Esophagus muscularis mucosa (tissue), 4 donors: ENCODE data around the gene COL7A1.

Source experiments
- EP300 ChIP-seq: sonication (generic); formaldehyde crosslinking; IDR thresholded peaks from one replicate; pipeline ENCODE4 v1.6.1; 2017; ENCODE audit warnings: antibody characterized with exemption
- POLR2A ChIP-seq: fragments of 450-650 bp; IDR thresholded peaks from one replicate; pipeline ENCODE4 v1.6.1; 2017; ENCODE audit warnings: antibody characterized with exemption, moderate library complexity, mild to moderate bottlenecking, low read depth
- POLR2AphosphoS5 ChIP-seq, 2 donors: sonication (generic); formaldehyde crosslinking; IDR thresholded peaks; one replicate each; pipeline ENCODE4 v1.6.1; 2017; ENCODE audit warnings: antibody characterized with exemption in 2 of 2
- TF ChIP-seq, protein P1 (sequence below), 3 experiments: fragments of 200-600 bp in 2 of 3; fragments of 450-650 bp in 1 of 3; sonication (generic) in 2 of 3; IDR thresholded peaks; one replicate each; pipeline ENCODE4 v1.5.1; 2017 to 2019; ENCODE audit warnings: antibody characterized with exemption in 3 of 3, mild to moderate bottlenecking in 2 of 3, moderate library complexity in 1 of 3

DNA sequence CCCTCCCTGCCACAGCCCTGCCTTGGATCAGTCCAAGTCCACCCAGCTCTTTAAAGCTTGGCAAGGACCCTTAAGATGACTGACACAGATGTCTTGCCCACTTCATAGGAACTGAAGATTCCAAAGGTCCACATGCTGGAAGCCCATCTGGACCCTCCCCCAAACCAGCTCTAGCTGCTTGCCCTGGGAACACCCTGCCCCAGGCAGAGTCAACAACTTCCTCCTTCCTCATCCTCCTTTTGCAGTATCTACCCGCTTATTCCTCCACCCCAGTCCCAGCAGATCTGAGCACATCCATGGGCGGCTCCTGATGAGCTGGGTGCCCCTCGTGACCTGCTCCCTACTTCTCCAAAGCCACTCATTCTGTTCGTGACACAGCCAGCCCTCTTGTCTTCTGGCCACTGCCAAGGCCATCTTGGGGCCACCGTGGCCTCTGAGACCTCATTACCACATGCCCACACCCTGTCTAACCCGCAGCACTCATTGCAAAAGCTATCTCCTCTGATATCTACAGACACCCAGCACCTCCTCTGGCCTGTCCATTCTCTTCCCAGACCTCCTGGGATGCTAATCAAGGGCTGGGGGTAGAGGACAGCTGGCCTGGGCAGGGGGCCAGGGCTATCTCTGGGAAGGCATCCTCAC is 36.5 kb downstream of the COL7A1 start:
- TF ChIP-seq, protein P1, sequence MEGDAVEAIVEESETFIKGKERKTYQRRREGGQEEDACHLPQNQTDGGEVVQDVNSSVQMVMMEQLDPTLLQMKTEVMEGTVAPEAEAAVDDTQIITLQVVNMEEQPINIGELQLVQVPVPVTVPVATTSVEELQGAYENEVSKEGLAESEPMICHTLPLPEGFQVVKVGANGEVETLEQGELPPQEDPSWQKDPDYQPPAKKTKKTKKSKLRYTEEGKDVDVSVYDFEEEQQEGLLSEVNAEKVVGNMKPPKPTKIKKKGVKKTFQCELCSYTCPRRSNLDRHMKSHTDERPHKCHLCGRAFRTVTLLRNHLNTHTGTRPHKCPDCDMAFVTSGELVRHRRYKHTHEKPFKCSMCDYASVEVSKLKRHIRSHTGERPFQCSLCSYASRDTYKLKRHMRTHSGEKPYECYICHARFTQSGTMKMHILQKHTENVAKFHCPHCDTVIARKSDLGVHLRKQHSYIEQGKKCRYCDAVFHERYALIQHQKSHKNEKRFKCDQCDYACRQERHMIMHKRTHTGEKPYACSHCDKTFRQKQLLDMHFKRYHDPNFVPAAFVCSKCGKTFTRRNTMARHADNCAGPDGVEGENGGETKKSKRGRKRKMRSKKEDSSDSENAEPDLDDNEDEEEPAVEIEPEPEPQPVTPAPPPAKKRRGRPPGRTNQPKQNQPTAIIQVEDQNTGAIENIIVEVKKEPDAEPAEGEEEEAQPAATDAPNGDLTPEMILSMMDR (IDR thresholded peaks at IDR 0.05), result peak in 1 of 3 experiments; percentile 1
- TF ChIP-seq POLR2A, result no peak
- no peak for TF ChIP-seq POLR2AphosphoS5 (IDR thresholded peaks at IDR 0.05)
- no peak for TF ChIP-seq EP300
